ENCODE measurements around the gene FUT7. TPM values are rescaled to one million over a fixed set of nuclear protein-coding genes. Genes with fewer than 3 reads are reported as not detected.
A peak's percentile ranks its signal among the peaks of the same experiment; 100 is the strongest.

FUT7 gene
- total RNA-seq, 1 donor from 2014 or later: not detected

DNA sequence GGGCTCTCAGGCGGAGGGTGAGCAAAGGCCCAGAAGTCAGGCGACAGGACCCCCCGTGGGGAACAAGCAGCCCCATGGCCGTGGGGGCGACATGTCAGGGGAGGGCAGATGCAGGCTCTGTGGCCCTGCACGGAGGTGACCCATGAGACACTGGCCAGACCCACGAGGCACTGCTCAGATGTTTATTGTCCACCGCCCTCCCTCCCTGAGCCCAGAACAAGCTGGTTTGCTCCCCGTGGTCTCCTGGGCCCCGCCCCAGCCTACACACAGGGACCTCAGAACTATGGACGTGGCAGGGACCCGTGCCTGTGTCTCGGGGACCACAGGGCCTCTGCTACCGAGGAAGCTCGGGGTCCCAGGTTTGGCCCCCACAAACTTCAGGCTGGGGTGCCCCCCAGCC lies 1.9 kb downstream of the FUT7 start:
- H3K4me3 Mint-ChIP-seq (ENCODE audit: low read depth): no peak overlapping the region
- no peak for DNase-seq (ENCODE audit: low spot score)
- no peak overlapping the region for H3K27ac Mint-ChIP-seq
- H3K9me3 Mint-ChIP-seq: no peaks in the 10 kb centered on the region
- intact Hi-C loops (cut with micrococcal nuclease): loop anchor here (10.0 kb wide), 2 partner anchors 75 to 495 kb away; partner anchors contain the start of gene LCN12
- no peaks in the 10 kb centered on the region for H3K36me3 Mint-ChIP-seq (ENCODE audit: low read depth)
- peaks cover 35% of the 10 kb centered on the region for H3K4me1 Mint-ChIP-seq (ENCODE audit: low read depth)
- peaks cover 2% of the 10 kb centered on the region for H3K27me3 Mint-ChIP-seq (ENCODE audit: low read depth)

GRCh38 chr9:137029058-137029936 lies 2.6 kb downstream of the FUT7 start:
- Mint-ChIP-seq H3K4me3 (ENCODE audit: low read depth) (peak overlapping the region; percentile 73), H3K9me3 (no peaks in the 10 kb centered on the region), H3K4me1 (ENCODE audit: low read depth) (peaks cover 28% of the 10 kb centered on the region), H3K27me3 (ENCODE audit: low read depth) (peaks cover 2% of the 10 kb centered on the region), H3K27ac (peak overlapping the region; percentile 47), H3K36me3 (ENCODE audit: low read depth) (no peaks in the 10 kb centered on the region)
- peak; percentile 61 for DNase-seq (ENCODE audit: low spot score)
- intact Hi-C loops (cut with micrococcal nuclease): loop anchor here (5.0 kb wide), 1 partner anchor 37 kb away; the partner anchor contains the start of gene PAXX

DNA sequence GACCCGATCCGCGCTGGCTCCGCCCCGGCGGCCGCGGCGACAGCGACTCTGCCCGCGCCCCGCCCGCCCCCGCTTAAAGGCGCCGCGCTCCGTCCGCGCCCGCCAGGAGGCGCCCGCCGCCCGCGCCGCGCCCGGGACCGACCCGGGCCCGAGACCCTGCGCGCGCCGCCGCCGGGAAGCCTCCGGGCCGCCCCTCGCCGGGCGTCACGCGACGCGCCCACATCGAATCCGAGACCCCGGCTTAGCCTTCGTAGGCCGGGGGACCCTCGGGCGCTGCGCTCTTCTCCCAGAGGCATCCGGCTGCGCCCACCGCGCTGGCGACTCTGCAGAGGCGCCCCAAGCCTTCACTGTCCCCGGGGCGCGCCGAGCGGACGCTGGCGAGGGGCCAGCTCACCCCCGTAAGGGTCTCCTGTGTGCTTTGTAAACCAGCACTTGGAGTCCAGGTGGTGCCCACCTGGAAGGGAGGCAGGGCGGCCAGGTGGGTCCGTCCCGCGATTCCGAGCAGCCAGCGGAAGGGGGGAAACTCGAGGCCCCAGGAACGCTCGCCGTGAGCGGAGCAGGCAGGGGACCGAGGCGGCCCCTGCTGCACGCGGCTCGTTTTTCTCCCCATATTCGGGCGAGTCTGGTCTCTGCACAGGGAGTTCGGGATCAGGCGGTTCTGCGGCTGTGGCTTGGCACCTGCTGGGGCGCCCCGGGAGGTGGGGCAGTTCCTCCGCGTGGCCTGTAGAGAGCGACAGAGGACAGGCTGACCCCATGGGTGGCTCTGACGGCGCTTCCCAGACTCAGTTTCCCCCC lies 3.4 kb downstream of the FUT7 start:
- no peak overlapping the region for H3K27ac Mint-ChIP-seq
- peaks cover 2% of the 10 kb centered on the region for H3K27me3 Mint-ChIP-seq (ENCODE audit: low read depth)
- intact Hi-C loops (cut with micrococcal nuclease): loop anchor here (5.0 kb wide), 1 partner anchor 36 kb away; the partner anchor contains the start of gene PAXX
- H3K9me3 Mint-ChIP-seq: no peaks in the 10 kb centered on the region
- peaks cover 28% of the 10 kb centered on the region for H3K4me1 Mint-ChIP-seq (ENCODE audit: low read depth)
- peak overlapping the region; percentile 73 for H3K4me3 Mint-ChIP-seq (ENCODE audit: low read depth)
- H3K36me3 Mint-ChIP-seq (ENCODE audit: low read depth): no peaks in the 10 kb centered on the region
- DNase-seq (ENCODE audit: low spot score): peak; percentile 65

DNA sequence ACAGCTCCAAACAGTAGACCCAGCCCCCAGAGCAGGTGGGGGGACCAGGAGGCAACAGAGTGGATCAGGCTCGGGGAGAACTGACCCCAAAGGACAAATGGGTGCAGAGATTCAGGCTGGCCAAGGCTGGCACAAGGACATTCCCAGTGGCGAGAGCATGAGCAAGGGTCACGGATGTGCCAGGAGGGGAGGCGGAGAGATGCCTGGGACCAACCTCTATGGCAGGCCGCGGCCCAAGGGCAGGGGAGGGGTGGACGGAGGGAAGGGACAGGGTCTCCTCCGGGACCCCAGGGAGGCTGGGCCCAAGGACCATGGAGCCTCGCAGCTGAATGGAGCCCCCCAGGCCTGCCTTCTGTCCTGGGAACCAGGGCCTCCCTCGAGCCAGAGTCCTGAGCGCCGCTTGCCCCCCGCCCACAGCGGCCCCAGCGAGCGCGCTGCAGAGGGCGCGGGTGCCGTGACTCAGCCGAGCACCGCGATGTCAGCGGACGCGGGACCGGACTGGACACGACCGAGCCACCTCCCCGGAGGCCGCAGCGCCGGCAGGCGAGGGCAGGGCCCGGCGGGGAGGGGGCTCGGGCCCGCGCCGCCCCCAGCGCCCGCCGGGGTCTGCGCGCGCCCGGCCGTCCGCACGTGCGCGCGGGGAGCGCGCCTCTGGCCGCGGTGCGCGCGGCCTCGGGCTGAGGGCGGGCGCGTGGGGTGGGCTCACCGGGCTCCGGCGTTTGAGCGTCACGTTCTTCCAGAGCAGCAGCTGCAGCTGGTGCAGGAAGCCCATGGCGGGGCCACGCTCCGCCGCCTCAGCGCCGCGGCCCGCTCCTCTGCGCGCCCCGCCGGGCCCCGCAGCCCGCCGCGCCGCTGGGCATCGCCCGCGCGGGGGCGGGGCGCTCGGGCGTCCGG lies 4.3 kb downstream of the FUT7 start, which contains the start of gene ABCA2:
Gene ABCA2, minus strand, starts transcription at position 869 of the 894 bp plus-strand sequence. Its CDS starts 97 bp downstream, at position 772.
- H3K27ac Mint-ChIP-seq: peak within 1 kb of the TSS; percentile 52
- peaks cover 2% of the 10 kb centered on the region for H3K27me3 Mint-ChIP-seq (ENCODE audit: low read depth)
- no peaks in the 10 kb centered on the region for H3K9me3 Mint-ChIP-seq
- intact Hi-C loops (cut with micrococcal nuclease): loop anchor here (5.0 kb wide), 1 partner anchor 35 kb away; the partner anchor contains the start of gene PAXX
- peaks cover 26% of the 10 kb centered on the region for H3K4me1 Mint-ChIP-seq (ENCODE audit: low read depth)
- peak within 1 kb of the TSS; percentile 79 for H3K4me3 Mint-ChIP-seq (ENCODE audit: low read depth)
- no peak for DNase-seq (ENCODE audit: low spot score)
- no peaks in the 10 kb centered on the region for H3K36me3 Mint-ChIP-seq (ENCODE audit: low read depth)

DNA sequence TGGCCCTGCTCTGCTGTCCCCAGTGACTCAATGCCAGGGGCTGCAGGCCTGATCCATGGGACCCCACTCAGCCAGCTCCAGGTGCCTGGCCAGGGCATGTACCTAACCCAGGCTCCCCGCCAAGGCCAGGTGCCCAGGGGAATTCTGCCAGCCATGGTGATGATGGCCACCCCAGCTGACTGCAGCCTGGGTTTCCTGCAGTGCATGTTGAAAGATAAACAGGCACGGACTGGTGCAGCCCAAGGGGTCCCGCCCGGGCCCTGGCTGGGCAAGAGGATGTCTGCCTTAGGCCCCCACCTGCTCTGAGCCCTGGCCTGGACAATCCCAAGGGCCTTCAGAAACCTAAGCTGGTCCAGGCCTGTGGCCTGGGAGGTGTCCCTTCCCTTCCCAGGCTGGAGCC lies 5.1 kb downstream of the FUT7 start:
- no peak for DNase-seq (ENCODE audit: low spot score)
- intact Hi-C loops (cut with micrococcal nuclease): loop anchor here (5.0 kb wide), 1 partner anchor 35 kb away; the partner anchor contains the start of gene PAXX
- peaks cover 2% of the 10 kb centered on the region for H3K27me3 Mint-ChIP-seq (ENCODE audit: low read depth)
- no peak overlapping the region for H3K27ac Mint-ChIP-seq
- H3K36me3 Mint-ChIP-seq (ENCODE audit: low read depth): no peaks in the 10 kb centered on the region
- peaks cover 20% of the 10 kb centered on the region for H3K4me1 Mint-ChIP-seq (ENCODE audit: low read depth)
- peak overlapping the region; percentile 79 for H3K4me3 Mint-ChIP-seq (ENCODE audit: low read depth)
- no peaks in the 10 kb centered on the region for H3K9me3 Mint-ChIP-seq

GRCh38 chr9:137026384-137026783 lies 5.5 kb downstream of the FUT7 start:
- Mint-ChIP-seq H3K27ac (no peak overlapping the region), H3K4me3 (ENCODE audit: low read depth) (no peak overlapping the region), H3K4me1 (ENCODE audit: low read depth) (peaks cover 19% of the 10 kb centered on the region), H3K36me3 (ENCODE audit: low read depth) (no peaks in the 10 kb centered on the region), H3K9me3 (no peaks in the 10 kb centered on the region), H3K27me3 (ENCODE audit: low read depth) (peaks cover 2% of the 10 kb centered on the region)
- intact Hi-C loops (cut with micrococcal nuclease): loop anchor here (5.0 kb wide), 1 partner anchor 34 kb away; the partner anchor contains the start of gene PAXX
- no peak for DNase-seq (ENCODE audit: low spot score)

GRCh38 chr9:137025517-137025966 lies 6.3 kb downstream of the FUT7 start:
- Mint-ChIP-seq H3K4me1 (ENCODE audit: low read depth) (peaks cover 15% of the 10 kb centered on the region), H3K27ac (no peak overlapping the region), H3K27me3 (ENCODE audit: low read depth) (peaks cover 2% of the 10 kb centered on the region), H3K36me3 (ENCODE audit: low read depth) (no peaks in the 10 kb centered on the region), H3K4me3 (ENCODE audit: low read depth) (no peak overlapping the region), H3K9me3 (no peaks in the 10 kb centered on the region)
- intact Hi-C loops (cut with micrococcal nuclease): loop anchor here (5.0 kb wide), 1 partner anchor 33 kb away; the partner anchor contains the start of gene PAXX
- no peak for DNase-seq (ENCODE audit: low spot score)

DNA sequence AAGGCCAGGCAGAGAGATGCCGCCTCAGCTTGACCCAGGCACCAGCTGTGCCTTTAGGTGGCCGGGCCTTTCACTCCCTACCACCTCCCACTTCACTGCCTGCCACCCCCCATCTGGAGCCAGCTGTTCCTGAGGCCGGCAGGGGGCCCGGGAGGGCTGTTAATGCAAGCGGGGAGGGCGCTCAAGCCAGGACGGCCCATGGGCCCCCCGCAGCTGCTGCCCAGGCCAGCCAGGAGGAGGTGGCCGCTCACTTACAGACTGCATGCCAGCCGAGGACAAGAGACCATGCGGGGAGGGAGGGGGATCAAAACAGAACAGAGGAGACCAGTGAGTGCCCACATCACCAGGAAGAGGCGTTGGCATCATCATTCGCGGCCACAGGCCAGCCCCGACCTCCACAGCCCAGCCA lies 8.3 kb downstream of the FUT7 start:
- no peak for DNase-seq (ENCODE audit: low spot score)
- H3K9me3 Mint-ChIP-seq: no peaks in the 10 kb centered on the region
- intact Hi-C loops (cut with micrococcal nuclease): no loop called here
- H3K4me3 Mint-ChIP-seq (ENCODE audit: low read depth): no peak overlapping the region
- no peak overlapping the region for H3K27ac Mint-ChIP-seq
- H3K27me3 Mint-ChIP-seq (ENCODE audit: low read depth): peaks cover 2% of the 10 kb centered on the region
- peaks cover 2% of the 10 kb centered on the region for H3K4me1 Mint-ChIP-seq (ENCODE audit: low read depth)
- no peaks in the 10 kb centered on the region for H3K36me3 Mint-ChIP-seq (ENCODE audit: low read depth)

- H3K27ac Mint-ChIP-seq: no peak overlapping the region
- H3K27me3 Mint-ChIP-seq (ENCODE audit: low read depth): peaks cover 2% of the 10 kb centered on the region
- no peaks in the 10 kb centered on the region for H3K36me3 Mint-ChIP-seq (ENCODE audit: low read depth)
- no peak for DNase-seq (ENCODE audit: low spot score)
- H3K4me3 Mint-ChIP-seq (ENCODE audit: low read depth): no peak overlapping the region
- no peaks in the 10 kb centered on the region for H3K9me3 Mint-ChIP-seq
- intact Hi-C loops (cut with micrococcal nuclease): no loop called here
- peaks cover 2% of the 10 kb centered on the region for H3K4me1 Mint-ChIP-seq (ENCODE audit: low read depth)
These were observed 8.7 kb downstream of the FUT7 start for GRCh38 chr9:137023157-137023556.

DNA sequence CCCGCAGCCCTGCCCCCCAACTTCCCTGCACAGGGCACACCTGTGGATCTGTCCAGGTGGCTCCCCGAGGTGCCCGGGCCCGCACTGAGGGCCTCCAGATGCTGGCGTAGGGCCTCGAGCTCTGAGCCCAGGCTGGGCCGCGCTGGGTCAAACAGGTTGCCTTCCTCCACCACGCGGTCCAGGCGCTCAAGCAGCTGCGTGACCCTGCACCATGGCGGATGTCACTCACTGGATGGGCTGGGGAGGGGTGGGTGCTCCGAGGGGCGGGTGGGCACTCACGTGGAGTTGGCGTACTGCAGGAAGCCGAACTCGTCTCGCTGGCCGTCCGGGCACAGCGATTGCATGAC lies 9.3 kb downstream of the FUT7 start:
- intact Hi-C loops (cut with micrococcal nuclease): loop anchor here (1.0 kb wide), 1 partner anchor 44 kb away; no protein-coding TSS in a partner anchor

DNA sequence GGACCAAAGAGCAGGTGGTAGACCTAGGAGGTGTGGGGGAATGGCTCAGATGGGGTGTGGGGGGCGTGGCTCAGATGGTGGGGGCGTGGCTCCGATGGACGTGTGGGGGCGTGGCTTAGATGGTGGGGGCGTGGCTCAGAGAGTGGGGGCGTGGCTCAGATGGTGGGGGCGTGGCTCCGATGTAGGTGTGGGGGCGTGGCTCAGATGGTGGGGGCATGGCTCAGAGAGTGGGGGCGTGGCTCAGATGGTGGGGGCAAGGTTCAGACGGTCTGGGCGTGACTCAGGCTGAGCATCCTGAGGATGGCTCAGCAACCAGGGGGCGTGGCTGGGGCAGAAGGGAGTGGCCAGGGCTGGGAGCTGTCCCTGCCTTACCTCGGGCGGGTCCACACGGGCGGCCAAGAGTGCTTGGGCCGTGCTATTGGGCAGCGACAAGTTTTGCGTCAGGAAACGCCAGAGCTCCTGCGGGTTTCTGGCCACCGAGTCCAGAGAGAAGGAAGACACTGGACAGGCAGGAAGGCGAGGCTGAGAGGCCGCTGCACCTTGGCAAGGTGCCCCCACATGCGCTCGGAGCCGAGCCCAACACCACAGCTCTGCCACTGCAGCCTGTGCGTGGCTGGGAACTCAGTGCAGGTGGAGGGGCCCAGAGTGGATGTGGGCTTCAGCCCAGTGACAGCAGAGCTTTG lies 9.8 kb downstream of the FUT7 start:
- Mint-ChIP-seq H3K4me1 (ENCODE audit: low read depth) (no peaks in the 10 kb centered on the region), H3K27ac (no peak overlapping the region), H3K36me3 (ENCODE audit: low read depth) (no peaks in the 10 kb centered on the region), H3K27me3 (ENCODE audit: low read depth) (peaks cover under 1% of the 10 kb centered on the region), H3K4me3 (ENCODE audit: low read depth) (no peak overlapping the region), H3K9me3 (no peaks in the 10 kb centered on the region)
- intact Hi-C loops (cut with micrococcal nuclease): loop anchor here (1.0 kb wide), 1 partner anchor 44 kb away; no protein-coding TSS in a partner anchor
- DNase-seq (ENCODE audit: low spot score): peak; percentile 63

More for the DNA sequence above, 9.3 kb downstream of the FUT7 start:
- H3K27me3 Mint-ChIP-seq (ENCODE audit: low read depth): peaks cover 2% of the 10 kb centered on the region
- H3K36me3 Mint-ChIP-seq (ENCODE audit: low read depth): no peaks in the 10 kb centered on the region
- no peak for DNase-seq (ENCODE audit: low spot score)
- no peaks in the 10 kb centered on the region for H3K9me3 Mint-ChIP-seq
- H3K4me1 Mint-ChIP-seq (ENCODE audit: low read depth): peaks cover 2% of the 10 kb centered on the region
- H3K4me3 Mint-ChIP-seq (ENCODE audit: low read depth): no peak overlapping the region
- no peak overlapping the region for H3K27ac Mint-ChIP-seq

All from activated T-helper 2 cell treated with anti-CD3 and anti-CD28 coated beads, Interferon-gamma antibody, Interleukin-2, Interleukin-4, amounts not matched to agents 10 μg/mL and 5 μg/mL and 100 μg/mL, durations not matched to agents 14 hours and 24 hours and 36 hours (primary cell).